Aorta (tissue), 5 donors: ENCODE results near the gene SLC22A12. TPM values are rescaled to one million over a fixed set of nuclear protein-coding genes. Genes with fewer than 3 reads are reported as not detected.

ENCODE experiments used
- ATAC-seq: fragments of 200-7000 bp; cut with Tn5 transposase; one replicate; pipeline ENCODE4 v1.9.1; 2022; ENCODE audit warnings: moderate library complexity; ENCODE audit not compliant: low FRiP score
- DNase-seq, 2 donors: peaks; one replicate each; pipeline ENCODE4 v3.0.0-alpha.2; 2020
- H3K27ac ChIP-seq, 2 donors: one replicate each; pipeline ENCODE4 v1.5.1; 2013; ENCODE audit warnings: low read length in 2 of 2, mild to moderate bottlenecking in 2 of 2, moderate library complexity in 2 of 2, control low read depth in 1 of 2, inconsistent platforms in 1 of 2, low read depth in 1 of 2
- H3K27me3 ChIP-seq, 2 donors: one replicate each; pipeline ENCODE4 v1.6.1; 2013; ENCODE audit warnings: control low read depth in 1 of 2, low read length in 1 of 2, mild to moderate bottlenecking in 1 of 2, moderate library complexity in 1 of 2; ENCODE audit not compliant: insufficient read depth in 2 of 2, control insufficient read depth in 1 of 2
- H3K36me3 ChIP-seq, 2 donors: one replicate each; pipeline ENCODE4 v1.6.1; 2013; ENCODE audit warnings: control low read depth in 1 of 2, low read length in 1 of 2, mild to moderate bottlenecking in 1 of 2; ENCODE audit not compliant: insufficient read depth in 2 of 2, control insufficient read depth in 1 of 2
- H3K4me1 ChIP-seq, 2 donors: one replicate each; pipeline ENCODE4 v1.6.1; 2013; ENCODE audit warnings: low read length in 2 of 2, control low read depth in 1 of 2, mild to moderate bottlenecking in 1 of 2, moderate library complexity in 1 of 2; ENCODE audit not compliant: insufficient read depth in 2 of 2, control insufficient read depth in 1 of 2
- H3K4me3 ChIP-seq, 2 donors: one replicate each; pipeline ENCODE4 v1.5.1; 2013; ENCODE audit warnings: low read length in 2 of 2, control low read depth in 1 of 2, mild to moderate bottlenecking in 1 of 2
- H3K9me3 ChIP-seq: one replicate; pipeline ENCODE4 v1.6.1; 2013; ENCODE audit warnings: mild to moderate bottlenecking, low read length; ENCODE audit not compliant: control insufficient read depth
- WGBS, 2 donors: extraction: QIAGEN DNeasy Blood & Tissue Kit; methylation state at CpG; one replicate each; pipeline ENCODE4 v1.1.7; 2013; 5-methylcytosine and 5-hydroxymethylcytosine counted together
- intact Hi-C, 2 donors: fragments of 100-400 bp; cut with DNase I; formaldehyde crosslinking; loops; one replicate each; pipeline versions ENCODE4 v1.14.2 to v1.15.0; 2022
- long read RNA-seq, 2 donors: library from polyadenylated mRNA; unstranded; transcript quantifications; one replicate each; pipeline ENCODE4 v2.0.0, GENCODE V29; 2020 to 2021
- polyA plus RNA-seq, 2 donors: library from polyadenylated mRNA; stranded (reverse); fragments of 200-250 nt; gene quantifications; one replicate each; pipeline ENCODE4 v1.2.3, GENCODE V29; 2013
- total RNA-seq, 2 donors: library from RNA; stranded (reverse); fragmentation: NEBNext Ultra II Directional; extraction: Animal tissue kit (Norgen Biotek cat#: 25700); gene quantifications; one replicate each; pipeline ENCODE4 v1.2.1, GENCODE V29; 2021
- donor health status: healthy with polysubstance abuse.
- donor health status: Bipolar disorder and iron deficiency.
- donor health status: DM: no; HTN: no; CAD: no.
- donor health status: DM: no; HTN: no; CAD: no.
- donor health status: DM: yes; HTN: yes; CAD: no.

SLC22A12 gene
- total RNA-seq (not detected), polyA plus RNA-seq (not detected)
- long read RNA-seq, donor 1 = 0 reads
- long read RNA-seq, donor 2 = 0 reads

DNA sequence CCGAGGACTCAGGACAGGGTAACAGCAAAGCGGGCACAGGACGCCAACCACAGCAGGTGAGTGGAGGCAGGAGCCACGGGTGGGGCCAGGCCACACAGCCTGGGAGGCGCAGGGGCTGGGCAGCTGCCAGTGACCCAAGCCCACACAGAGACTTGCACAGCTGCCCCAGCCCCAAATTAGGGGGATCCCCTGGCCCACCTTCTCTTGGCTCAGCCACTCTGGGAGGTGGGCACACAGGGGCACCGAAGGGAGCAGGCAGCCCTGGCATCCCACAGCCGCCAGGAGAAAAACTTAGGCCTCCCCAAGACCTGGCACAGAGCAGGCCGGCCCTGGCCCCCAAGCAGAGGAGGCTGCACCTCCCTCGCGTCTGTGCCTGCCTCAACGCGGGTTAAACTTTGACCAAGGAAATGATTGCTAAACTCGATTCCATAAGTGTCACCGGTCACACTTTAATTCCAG lies at the start of gene SLC22A12:
Gene SLC22A12 (plus strand): TSS at position 458 of the 459 bp plus-strand sequence. CDS start 337 bp downstream, outside the sequence.
- WGBS, 2 donors = 76 to 80% methylated on average over 14 of the region's 14 CpGs
- Histone ChIP-seq H3K9me3 (no peaks in the 10 kb centered on the region), H3K27me3 (no peaks in the 10 kb centered on the region), H3K36me3 (no peaks in the 10 kb centered on the region), H3K4me3 (no peak within 1 kb of the TSS), H3K4me1 (no peaks in the 10 kb centered on the region), H3K27ac (no peak within 1 kb of the TSS)
- no peak for ATAC-seq
- intact Hi-C loops = no loop called here
- peak; percentile 35 to 72 for DNase-seq

- Histone ChIP-seq H3K4me3 (no peak overlapping the region), H3K9me3 (no peaks in the 10 kb centered on the region), H3K27me3 (no peaks in the 10 kb centered on the region), H3K4me1 (no peaks in the 10 kb centered on the region), H3K36me3 (no peaks in the 10 kb centered on the region), H3K27ac (no peak overlapping the region)
- intact Hi-C loops = no loop called here
- no peak for ATAC-seq
- DNase-seq = no peak
- WGBS, 2 donors = 96 to 97% methylated on average over 35 of the region's 35 CpGs
Measured at GRCh38 chr11:64542172-64543125, 48.6 kb upstream of the SLC22A12 start.

DNA sequence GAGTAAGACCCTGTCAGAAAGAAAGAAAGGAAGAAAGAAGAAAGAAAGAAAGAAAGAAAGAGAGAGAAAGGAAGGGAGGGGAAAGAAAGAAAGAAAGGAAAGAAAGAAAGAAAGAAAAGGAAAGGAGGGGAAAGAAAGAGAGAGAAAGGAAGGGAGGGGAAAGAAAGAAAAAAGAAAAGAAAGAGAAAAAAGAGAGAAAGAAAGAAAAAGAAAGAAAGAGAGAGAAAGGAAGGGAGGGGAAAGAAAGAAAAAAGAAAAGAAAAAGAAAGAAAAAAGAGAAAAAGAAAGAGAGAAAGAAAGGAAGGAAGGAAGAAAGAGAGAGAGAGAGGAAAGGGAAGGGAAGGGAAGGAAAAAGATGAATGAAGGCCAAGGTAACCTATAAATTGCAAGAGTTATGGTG lies 47.2 kb upstream of the SLC22A12 start:
- no peak for DNase-seq
- Histone ChIP-seq H3K4me1 (no peaks in the 10 kb centered on the region), H3K4me3 (no peak overlapping the region), H3K27ac (no peak overlapping the region), H3K9me3 (no peaks in the 10 kb centered on the region), H3K27me3 (no peaks in the 10 kb centered on the region), H3K36me3 (no peaks in the 10 kb centered on the region)
- intact Hi-C loops = no loop called here
- no peak for ATAC-seq

GRCh38 chr11:64544616-64545296 lies 46.3 kb upstream of the SLC22A12 start:
- H3K9me3 ChIP-seq = no peaks in the 10 kb centered on the region
- H3K27me3 ChIP-seq = no peaks in the 10 kb centered on the region
- H3K4me1 ChIP-seq = no peaks in the 10 kb centered on the region
- H3K27ac ChIP-seq = no peak overlapping the region
- intact Hi-C loops = no loop called here
- no peak for ATAC-seq
- H3K36me3 ChIP-seq = no peaks in the 10 kb centered on the region
- no peak for DNase-seq
- 95% methylated on average over 2 of the region's 2 CpGs for WGBS, 2 donors
- no peak overlapping the region for H3K4me3 ChIP-seq

GRCh38 chr11:64545619-64546018 lies 45.4 kb upstream of the SLC22A12 start:
- no peaks in the 10 kb centered on the region for H3K27me3 ChIP-seq
- no peaks in the 10 kb centered on the region for H3K4me1 ChIP-seq
- H3K36me3 ChIP-seq = no peaks in the 10 kb centered on the region
- WGBS, 2 donors = 60 to 63% methylated on average over 15 of the region's 15 CpGs
- no peak overlapping the region for H3K4me3 ChIP-seq
- no peaks in the 10 kb centered on the region for H3K9me3 ChIP-seq
- DNase-seq = peak; percentile 83 to 91
- ATAC-seq = peak; percentile 45
- no peak overlapping the region for H3K27ac ChIP-seq
- intact Hi-C loops = no loop called here

GRCh38 chr11:64546176-64546575 lies 44.8 kb upstream of the SLC22A12 start:
- Histone ChIP-seq H3K27me3 (no peaks in the 10 kb centered on the region), H3K36me3 (no peaks in the 10 kb centered on the region), H3K4me3 (no peak overlapping the region), H3K27ac (no peak overlapping the region), H3K4me1 (no peaks in the 10 kb centered on the region), H3K9me3 (no peaks in the 10 kb centered on the region)
- DNase-seq (no peak), ATAC-seq (no peak)
- 94 to 97% methylated on average over 2 of the region's 2 CpGs for whole genome bisulfite sequencing, 2 donors
- intact Hi-C loops = no loop called here

- Histone ChIP-seq H3K9me3 (no peaks in the 10 kb centered on the region), H3K4me1 (no peaks in the 10 kb centered on the region), H3K4me3 (no peak overlapping the region), H3K27me3 (no peaks in the 10 kb centered on the region), H3K36me3 (no peaks in the 10 kb centered on the region), H3K27ac (no peak overlapping the region)
- DNase-seq = no peak
- 91 to 93% methylated on average over 8 of the region's 8 CpGs for WGBS, 2 donors
- intact Hi-C loops = no loop called here
- ATAC-seq = no peak
Measured at GRCh38 chr11:64546600-64546999, 44.4 kb upstream of the SLC22A12 start.

GRCh38 chr11:64549969-64550368 lies 41.1 kb upstream of the SLC22A12 start:
- H3K36me3 ChIP-seq = no peaks in the 10 kb centered on the region
- H3K4me3 ChIP-seq = no peak overlapping the region
- no peak overlapping the region for H3K27ac ChIP-seq
- ATAC-seq = no peak
- H3K9me3 ChIP-seq = no peaks in the 10 kb centered on the region
- 84 to 86% methylated on average over 4 of the region's 4 CpGs for WGBS, 2 donors
- DNase-seq = no peak
- intact Hi-C loops = no loop called here
- H3K27me3 ChIP-seq = no peaks in the 10 kb centered on the region
- H3K4me1 ChIP-seq = no peaks in the 10 kb centered on the region
